ENCODE results near the gene ATP1A1.

- TF ChIP-seq ZNF785 (tag by site-specific recombination; IDR thresholded peaks at IDR 0.05): no peak
- no peak for TF ChIP-seq CTCF (tag by site-specific recombination; IDR thresholded peaks at IDR 0.05)
- TF ChIP-seq ZNF791 (tag by site-specific recombination; IDR thresholded peaks at IDR 0.05): no peak
- TF ChIP-seq ZNF174 (tag by site-specific recombination; IDR thresholded peaks at IDR 0.05): no peak
- TF ChIP-seq ZNF416 (tag by site-specific recombination; IDR thresholded peaks at IDR 0.05): no peak
- no peak for TF ChIP-seq ZSCAN4 (tag by site-specific recombination; IDR thresholded peaks at IDR 0.05)
Measured at GRCh38 chr1:116433275-116434257, 60.5 kb downstream of the ATP1A1 start.
